Renal cortex interstitium (tissue), 11 donors: ENCODE results near the gene ARHGEF9. TPM values are rescaled to one million over a fixed set of nuclear protein-coding genes. Genes with fewer than 3 reads are reported as not detected.
"Not testable (repeated sequence)": the region's sequence is repeated elsewhere in the genome, so short reads cannot be mapped to it uniquely, and the experiment has no call there.

ENCODE experiments used
- DNase-seq, 11 donors: peaks; one replicate each; pipeline ENCODE4 v3.0.0-alpha.2; 2013; ENCODE audit warnings: low read depth in 9 of 11, low spot score in 4 of 11; ENCODE audit errors: extremely low read depth in 1 of 11
- polyA plus RNA-seq, 3 donors: library from polyadenylated mRNA; unstranded; fragments of 120-200 nt; gene quantifications; one replicate each; pipeline ENCODE4 v1.2.1, GENCODE V29; 2013; ENCODE audit not compliant: insufficient read length in 3 of 3

The ARHGEF9 gene
- polyA plus RNA-seq, 3 donors: 39.3 to 40.4 (median 39.5) TPM

GRCh38 chrX:63686878-63687714 lies 97.9 kb downstream of the ARHGEF9 start:
- DNase-seq: peak in 4 of 11 donors; percentile 0 to 2 (median 0)

- DNase-seq: no peak
Observed at GRCh38 chrX:63680423-63680822, 104.6 kb downstream of the ARHGEF9 start.

- DNase-seq: no peak
Observed at GRCh38 chrX:63679432-63679831, 105.6 kb downstream of the ARHGEF9 start.

GRCh38 chrX:63675716-63676115 lies 109.3 kb downstream of the ARHGEF9 start:
- DNase-seq: no peak

- no peak for DNase-seq
Observed at GRCh38 chrX:63673896-63674295, 111.1 kb downstream of the ARHGEF9 start.

GRCh38 chrX:63664741-63665140 lies 120.3 kb downstream of the ARHGEF9 start:
- no peak for DNase-seq

GRCh38 chrX:63664083-63664482 lies 120.9 kb downstream of the ARHGEF9 start:
- no peak for DNase-seq

- DNase-seq: no peak
Observed at GRCh38 chrX:63661676-63662075, 123.3 kb downstream of the ARHGEF9 start.

GRCh38 chrX:63658920-63659319 lies 126.1 kb downstream of the ARHGEF9 start:
- DNase-seq: no peak

GRCh38 chrX:63657821-63658220 lies 127.2 kb downstream of the ARHGEF9 start:
- DNase-seq: no peak

- no peak for DNase-seq
Observed at GRCh38 chrX:63656871-63657580, 128.0 kb downstream of the ARHGEF9 start.

GRCh38 chrX:63652086-63652765 lies 132.8 kb downstream of the ARHGEF9 start:
- DNase-seq: no peak

- DNase-seq: not testable (repeated sequence)
Observed at GRCh38 chrX:63645748-63646147, 139.3 kb downstream of the ARHGEF9 start.

GRCh38 chrX:63635750-63636149 lies 149.3 kb downstream of the ARHGEF9 start:
- DNase-seq: no peak

GRCh38 chrX:63613531-63614028 lies 171.4 kb downstream of the ARHGEF9 start:
- DNase-seq: no peak

- no peak for DNase-seq
Observed at GRCh38 chrX:63585936-63586335, 199.1 kb downstream of the ARHGEF9 start.
